PFSK-1 (cell line): ENCODE measurements around the gene HELZ.

Experiments used
- FOXP2 ChIP-seq: optimal IDR thresholded peaks from 2 replicates; pipeline ENCODE3; 2011; ENCODE audit warnings: borderline replicate concordance, control low read depth, inconsistent platforms; ENCODE audit not compliant: insufficient read depth; ENCODE audit errors: extremely low read length, extremely low read depth
- POLR2AphosphoS5 ChIP-seq: IDR thresholded peaks from 2 replicates; pipeline ENCODE4 v1.6.1; 2012; ENCODE audit warnings: low read depth, mild to moderate bottlenecking, control low read depth, low read length, moderate library complexity
- SIN3A ChIP-seq: IDR thresholded peaks from 2 replicates; pipeline ENCODE4 v1.6.1; 2012; ENCODE audit warnings: mild to moderate bottlenecking, low read length, moderate library complexity, borderline replicate concordance; ENCODE audit not compliant: insufficient read depth
- TAF1 ChIP-seq: IDR thresholded peaks from 2 replicates; pipeline ENCODE4 v1.6.1; 2012; ENCODE audit warnings: low read length, control low read depth, borderline replicate concordance; ENCODE audit not compliant: insufficient read depth

GRCh38 chr17:67138392-67138791 is 106.6 kb downstream of the HELZ start:
- TF ChIP-seq POLR2AphosphoS5 (no peak), SIN3A (no peak), FOXP2 (no peak), TAF1 (no peak)
